Fibroblast of lung (primary cell): ENCODE measurements around the gene RABEPK. TPM values are rescaled to one million over a fixed set of nuclear protein-coding genes. Genes with fewer than 3 reads are reported as not detected.

Experiments
- DNase-seq, 2 donors: peaks; one replicate each; pipeline versions ENCODE4 v3.0.0 to v3.0.0-alpha.2; 2010; ENCODE audit warnings: low read depth in 2 of 2
- H2AFZ ChIP-seq: 2 replicates; pipeline ENCODE4 v1.5.1; 2012; ENCODE audit warnings: low read length, control low read depth, inconsistent platforms
- H3K27ac ChIP-seq: 2 replicates; pipeline ENCODE4 v1.5.1; 2011; ENCODE audit warnings: low read length, control low read depth; ENCODE audit not compliant: insufficient read depth
- H3K27me3 ChIP-seq: 2 replicates; pipeline ENCODE4 v1.5.1; 2011; ENCODE audit warnings: mild to moderate bottlenecking, low read length; ENCODE audit not compliant: control insufficient read depth, insufficient read depth
- H3K36me3 ChIP-seq: 2 replicates; pipeline ENCODE4 v1.5.1; 2011; ENCODE audit warnings: low read length; ENCODE audit not compliant: control insufficient read depth, insufficient read depth
- H3K4me1 ChIP-seq: 2 replicates; pipeline ENCODE4 v1.5.1; 2011; ENCODE audit warnings: low read length; ENCODE audit not compliant: control insufficient read depth, insufficient read depth; ENCODE audit errors: extremely low read depth
- H3K4me2 ChIP-seq: 2 replicates; pipeline ENCODE4 v1.5.1; 2011; ENCODE audit warnings: low read length, control low read depth; ENCODE audit not compliant: insufficient read depth; ENCODE audit errors: extremely low read depth
- H3K4me3 ChIP-seq, 4 experiments: fragments of 200-600 bp in 1 of 4; sonication (generic) in 1 of 4; replicated peaks in 1 of 4; 2 replicates each; pipeline ENCODE4 v1.5.1; 2011 to 2016; ENCODE audit warnings: low read length in 4 of 4, low read depth in 3 of 4, mild to moderate bottlenecking in 3 of 4, control low read depth in 2 of 4, inconsistent platforms in 1 of 4, mixed read lengths in 1 of 4; ENCODE audit not compliant: insufficient read depth in 1 of 4; ENCODE audit errors: control extremely low read depth in 1 of 4
- H3K79me2 ChIP-seq: 2 replicates; pipeline ENCODE4 v1.5.1; 2012; ENCODE audit warnings: mild to moderate bottlenecking, low read length, inconsistent platforms; ENCODE audit not compliant: control insufficient read depth, insufficient read depth
- H3K9ac ChIP-seq: 2 replicates; pipeline ENCODE4 v1.5.1; 2011; ENCODE audit warnings: mild to moderate bottlenecking, low read length, control low read depth; ENCODE audit not compliant: insufficient read depth
- H3K9me3 ChIP-seq: 2 replicates; pipeline ENCODE4 v1.5.1; 2012; ENCODE audit warnings: low read depth, low read length; ENCODE audit not compliant: control insufficient read depth, insufficient read depth
- H4K20me1 ChIP-seq: 2 replicates; pipeline ENCODE4 v1.5.1; 2011; ENCODE audit warnings: low read length; ENCODE audit not compliant: control insufficient read depth, insufficient read depth; ENCODE audit errors: extremely low read depth
- EZH2 ChIP-seq: IDR thresholded peaks from 2 replicates; pipeline ENCODE4 v1.5.1; 2012; ENCODE audit warnings: low read length, control low read depth, mild to moderate bottlenecking; ENCODE audit errors: missing control alignments
- polyA plus RNA-seq, 2 donors: library from polyadenylated mRNA; depleted of rRNA in 1 of 2; stranded (reverse) in 1 of 2; unstranded in 1 of 2; fragments of >200 nt; gene quantifications; 2 replicates each; pipeline ENCODE4 v1.2.1, GENCODE V29; 2011 to 2012; ENCODE audit warnings: missing spikeins in 1 of 2
- total RNA-seq: library from RNA; depleted of rRNA; stranded (reverse); fragments of >200 nt; gene quantifications from 2 replicates; pipeline ENCODE4 v1.2.1, GENCODE V29; 2014
- TF ChIP-seq, protein P1 (sequence below), 2 donors: IDR thresholded peaks in 1 of 2; conservative IDR thresholded peaks in 1 of 2; 1 replicate in 1 of 2; 2 replicates in 1 of 2; pipeline ENCODE4 v1.5.1; 2011 to 2012; ENCODE audit warnings: low read length in 2 of 2, control low read depth in 1 of 2, inconsistent platforms in 1 of 2, low read depth in 1 of 2, mild to moderate bottlenecking in 1 of 2

The RABEPK gene
- total and polyA plus RNA-seq, 2 donors (not counting 1 experiment from before 2014, with no cell fraction given): 29.8 to 37.3 TPM

DNA sequence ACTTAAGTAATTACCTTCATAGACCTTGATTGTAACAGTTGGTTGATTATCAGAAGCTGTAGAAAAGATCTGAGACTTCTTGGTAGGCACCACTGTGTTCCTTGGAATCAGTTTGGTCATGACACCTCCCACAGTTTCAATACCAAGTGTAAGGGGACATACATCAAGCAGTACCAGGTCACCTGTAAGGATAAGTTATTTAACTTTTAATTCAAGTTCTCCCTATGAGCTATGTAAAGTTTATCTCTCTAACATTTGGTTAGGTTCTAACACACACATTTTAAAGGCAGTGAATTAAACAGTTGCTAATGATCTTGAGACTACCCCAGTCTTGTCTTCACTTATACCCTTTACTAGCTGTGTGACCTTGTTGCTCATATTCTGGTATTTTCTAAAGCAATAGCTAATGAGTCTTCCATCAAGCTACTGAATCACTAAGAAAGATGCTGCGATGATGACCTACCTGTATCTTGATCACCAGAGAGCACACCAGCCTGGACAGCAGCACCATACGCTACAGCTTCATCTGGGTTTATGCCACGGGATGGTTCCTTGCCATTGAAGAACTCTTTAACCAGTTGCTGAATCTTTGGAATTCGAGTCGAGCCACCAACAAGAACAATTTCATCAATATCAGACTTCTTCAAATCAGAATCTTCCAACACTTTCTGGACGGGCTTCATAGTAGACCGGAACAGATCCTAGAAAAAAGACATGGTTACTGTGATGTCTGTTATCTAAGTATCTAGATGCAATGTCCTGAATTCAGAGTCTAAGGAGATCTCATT lies 38.0 kb downstream of the RABEPK start:
- Histone ChIP-seq H3K4me1 (peaks cover 17% of the 10 kb centered on the region), H3K9ac (no peak overlapping the region), H4K20me1 (peaks cover 16% of the 10 kb centered on the region), H3K9me3 (no peaks in the 10 kb centered on the region), H3K36me3 (peaks cover 26% of the 10 kb centered on the region), H3K4me2 (peak overlapping the region; percentile 96), H3K4me3 (peak overlapping the region; percentile 95 to 99 (median 98)), H2AFZ (no peak overlapping the region), H3K27me3 (no peaks in the 10 kb centered on the region), H3K27ac (no peak overlapping the region), H3K79me2 (peaks cover 63% of the 10 kb centered on the region)
- no peak for DNase-seq
- TF ChIP-seq, protein P1, sequence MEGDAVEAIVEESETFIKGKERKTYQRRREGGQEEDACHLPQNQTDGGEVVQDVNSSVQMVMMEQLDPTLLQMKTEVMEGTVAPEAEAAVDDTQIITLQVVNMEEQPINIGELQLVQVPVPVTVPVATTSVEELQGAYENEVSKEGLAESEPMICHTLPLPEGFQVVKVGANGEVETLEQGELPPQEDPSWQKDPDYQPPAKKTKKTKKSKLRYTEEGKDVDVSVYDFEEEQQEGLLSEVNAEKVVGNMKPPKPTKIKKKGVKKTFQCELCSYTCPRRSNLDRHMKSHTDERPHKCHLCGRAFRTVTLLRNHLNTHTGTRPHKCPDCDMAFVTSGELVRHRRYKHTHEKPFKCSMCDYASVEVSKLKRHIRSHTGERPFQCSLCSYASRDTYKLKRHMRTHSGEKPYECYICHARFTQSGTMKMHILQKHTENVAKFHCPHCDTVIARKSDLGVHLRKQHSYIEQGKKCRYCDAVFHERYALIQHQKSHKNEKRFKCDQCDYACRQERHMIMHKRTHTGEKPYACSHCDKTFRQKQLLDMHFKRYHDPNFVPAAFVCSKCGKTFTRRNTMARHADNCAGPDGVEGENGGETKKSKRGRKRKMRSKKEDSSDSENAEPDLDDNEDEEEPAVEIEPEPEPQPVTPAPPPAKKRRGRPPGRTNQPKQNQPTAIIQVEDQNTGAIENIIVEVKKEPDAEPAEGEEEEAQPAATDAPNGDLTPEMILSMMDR (conservative IDR thresholded peaks at IDR 0.05 in 1 of 2, IDR thresholded peaks at IDR 0.05 in 1 of 2; ENCODE audit: low read depth in 1 of 2, low read length in 2 of 2): no peak
- no peak for TF ChIP-seq EZH2

DNA sequence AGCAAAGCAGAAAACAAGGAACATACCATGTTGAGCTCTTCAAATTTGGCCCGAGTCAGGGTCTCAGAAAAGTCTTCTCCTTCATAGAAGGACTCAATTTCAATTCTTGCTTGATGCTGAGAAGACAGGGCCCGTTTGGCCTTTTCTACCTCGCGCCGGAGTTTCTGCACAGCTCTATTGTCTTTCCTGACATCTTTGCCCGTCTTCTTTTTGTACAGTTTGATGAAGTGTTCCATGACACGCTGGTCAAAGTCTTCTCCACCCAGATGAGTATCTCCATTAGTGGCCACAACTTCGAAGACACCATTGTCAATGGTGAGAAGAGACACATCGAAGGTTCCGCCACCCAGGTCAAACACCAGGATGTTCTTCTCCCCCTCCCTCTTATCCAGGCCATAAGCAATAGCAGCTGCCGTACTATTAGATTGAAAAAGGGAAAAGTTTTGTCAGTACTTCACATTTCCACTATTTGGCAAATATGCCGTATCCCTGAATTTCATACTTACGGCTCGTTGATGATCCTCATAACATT lies 38.6 kb downstream of the RABEPK start:
- H3K9ac ChIP-seq: peak overlapping the region; percentile 20
- peaks cover 14% of the 10 kb centered on the region for H4K20me1 ChIP-seq
- H2AFZ ChIP-seq: no peak overlapping the region
- H3K27me3 ChIP-seq: no peaks in the 10 kb centered on the region
- H3K4me2 ChIP-seq: peak overlapping the region; percentile 96
- TF ChIP-seq, protein P1 (conservative IDR thresholded peaks at IDR 0.05 in 1 of 2, IDR thresholded peaks at IDR 0.05 in 1 of 2; ENCODE audit: low read depth in 1 of 2, low read length in 2 of 2): no peak
- no peak for TF ChIP-seq EZH2
- H3K4me3 ChIP-seq: peak overlapping the region; percentile 95 to 99 (median 98)
- no peak for DNase-seq
- peaks cover 63% of the 10 kb centered on the region for H3K79me2 ChIP-seq
- peaks cover 15% of the 10 kb centered on the region for H3K4me1 ChIP-seq
- no peaks in the 10 kb centered on the region for H3K9me3 ChIP-seq
- peak overlapping the region; percentile 31 for H3K27ac ChIP-seq
- peaks cover 26% of the 10 kb centered on the region for H3K36me3 ChIP-seq
